Psoas muscle (tissue), 8 donors: ENCODE measurements around the gene RASGRP4. TPM values are rescaled to one million over a fixed set of nuclear protein-coding genes. Genes with fewer than 3 reads are reported as not detected.
A peak's percentile ranks its signal among the peaks of the same experiment; 100 is the strongest.

Source experiments
- ATAC-seq, 4 donors: fragments of 200-7000 bp; cut with Tn5 transposase; one replicate each; pipeline ENCODE4 v1.9.1; 2020; ENCODE audit warnings: moderate library complexity in 3 of 4, mild to moderate bottlenecking in 2 of 4
- DNase-seq, 2 donors: peaks; one replicate each; pipeline ENCODE4 v3.0.0-alpha.2; 2020
- H3K27ac ChIP-seq: fragments of 200-600 bp; one replicate; pipeline ENCODE4 v1.8.0; 2022
- H3K27me3 ChIP-seq, 3 donors: fragments of 200-600 bp in 1 of 3; one replicate each; pipeline versions ENCODE4 v1.6.1 to v1.8.0; 2013 to 2022; ENCODE audit warnings: low read length in 2 of 3, mild to moderate bottlenecking in 2 of 3, moderate library complexity in 1 of 3; ENCODE audit not compliant: insufficient read depth in 3 of 3
- H3K36me3 ChIP-seq, 2 donors: fragments of 200-600 bp in 1 of 2; one replicate each; pipeline versions ENCODE4 v1.6.1 to v1.8.0; 2013 to 2022; ENCODE audit warnings: low read depth in 1 of 2, mild to moderate bottlenecking in 1 of 2, moderate library complexity in 1 of 2; ENCODE audit not compliant: insufficient read depth in 1 of 2
- H3K4me1 ChIP-seq: fragments of 200-600 bp; one replicate; pipeline ENCODE4 v1.8.0; 2022
- H3K4me3 ChIP-seq: fragments of 200-600 bp; one replicate; pipeline ENCODE4 v1.8.0; 2022; ENCODE audit warnings: mild to moderate bottlenecking
- H3K9me3 ChIP-seq: fragments of 200-600 bp; one replicate; pipeline ENCODE4 v1.8.0; 2022
- WGBS, 3 donors: extraction: QIAGEN DNeasy Blood & Tissue Kit; methylation state at CpG; one replicate each; pipeline versions ENCODE4 v1.1.6 to v1.1.7; 2013; 5-methylcytosine and 5-hydroxymethylcytosine counted together
- intact Hi-C, 2 donors: fragments of 100-400 bp; cut with DNase I; formaldehyde crosslinking; loops; one replicate each; pipeline versions ENCODE4 v1.11.0 to v1.14.2; 2022
- polyA plus RNA-seq, 3 donors: library from polyadenylated mRNA; stranded (reverse); fragments of 200-250 nt; gene quantifications; one replicate each; pipeline ENCODE4 v1.2.3, GENCODE V29; 2013
- total RNA-seq, 4 donors: library from RNA; stranded (reverse); fragmentation: NEBNext Ultra II Directional in 2 of 4; extraction: Animal tissue kit (Norgen Biotek cat#: 25700) in 2 of 4; gene quantifications; one replicate each; pipeline versions ENCODE4 v1.2.1 to v1.2.4, GENCODE V29; 2021 to 2023
- TF ChIP-seq, protein P1 (sequence below): fragments of 200-600 bp; IDR thresholded peaks from one replicate; pipeline ENCODE4 v1.8.0; 2022; ENCODE audit warnings: antibody characterized with exemption
- donor health status: healthy with polysubstance abuse.
- donor health status: DM: no; HTN: no; CAD: no; lungs with moderate emphysema.
- donor health status: Bipolar disorder and iron deficiency.
- donor health status: healthy.
- donor health status: DM: yes; HTN: yes; CAD: no.
- donor health status: DM: no; HTN: no; CAD: no.
- donor health status: DM: no; HTN: no; CAD: no.
- donor health status: DM: yes; HTN: yes; CAD: no.

RASGRP4 gene
- total and polyA plus RNA-seq, 7 donors: 0.17 to 2.0 (median 0.44) TPM

DNA sequence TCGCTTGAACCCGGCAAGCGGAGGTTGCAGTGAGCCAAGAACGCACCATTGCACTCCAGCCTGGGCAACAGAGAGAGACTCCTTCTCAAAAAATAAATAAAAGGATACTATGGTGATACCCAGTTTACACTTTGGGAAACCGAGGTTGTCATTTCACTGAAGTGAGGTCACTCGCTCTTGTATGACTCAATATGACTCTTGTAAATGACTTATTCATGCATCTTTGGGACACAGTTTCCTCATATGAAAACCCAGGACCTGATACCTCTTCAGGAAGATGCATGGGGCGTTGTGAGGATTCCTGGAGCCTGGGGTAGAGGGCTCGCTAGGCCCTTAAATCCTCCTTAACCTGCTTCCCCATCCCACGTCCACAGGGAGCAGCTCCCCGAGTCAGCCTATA, 47.2 kb downstream of the RASGRP4 start:
- intact Hi-C loops: no loop called here
- Histone ChIP-seq H3K4me1 (peaks cover 25% of the 10 kb centered on the region), H3K9me3 (no peaks in the 10 kb centered on the region), H3K27me3 (peaks cover 0 to 3% (median 0%) of the 10 kb centered on the region in 3 donors), H3K36me3 (peaks cover 22 to 77% of the 10 kb centered on the region in 2 donors), H3K27ac (no peak overlapping the region), H3K4me3 (no peak overlapping the region)
- TF ChIP-seq, protein P1, sequence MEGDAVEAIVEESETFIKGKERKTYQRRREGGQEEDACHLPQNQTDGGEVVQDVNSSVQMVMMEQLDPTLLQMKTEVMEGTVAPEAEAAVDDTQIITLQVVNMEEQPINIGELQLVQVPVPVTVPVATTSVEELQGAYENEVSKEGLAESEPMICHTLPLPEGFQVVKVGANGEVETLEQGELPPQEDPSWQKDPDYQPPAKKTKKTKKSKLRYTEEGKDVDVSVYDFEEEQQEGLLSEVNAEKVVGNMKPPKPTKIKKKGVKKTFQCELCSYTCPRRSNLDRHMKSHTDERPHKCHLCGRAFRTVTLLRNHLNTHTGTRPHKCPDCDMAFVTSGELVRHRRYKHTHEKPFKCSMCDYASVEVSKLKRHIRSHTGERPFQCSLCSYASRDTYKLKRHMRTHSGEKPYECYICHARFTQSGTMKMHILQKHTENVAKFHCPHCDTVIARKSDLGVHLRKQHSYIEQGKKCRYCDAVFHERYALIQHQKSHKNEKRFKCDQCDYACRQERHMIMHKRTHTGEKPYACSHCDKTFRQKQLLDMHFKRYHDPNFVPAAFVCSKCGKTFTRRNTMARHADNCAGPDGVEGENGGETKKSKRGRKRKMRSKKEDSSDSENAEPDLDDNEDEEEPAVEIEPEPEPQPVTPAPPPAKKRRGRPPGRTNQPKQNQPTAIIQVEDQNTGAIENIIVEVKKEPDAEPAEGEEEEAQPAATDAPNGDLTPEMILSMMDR: no peak
- ATAC-seq (no peak), DNase-seq (no peak)
- 89 to 97% (median 92%) methylated on average over 10 of the region's 10 CpGs for WGBS, 3 donors

DNA sequence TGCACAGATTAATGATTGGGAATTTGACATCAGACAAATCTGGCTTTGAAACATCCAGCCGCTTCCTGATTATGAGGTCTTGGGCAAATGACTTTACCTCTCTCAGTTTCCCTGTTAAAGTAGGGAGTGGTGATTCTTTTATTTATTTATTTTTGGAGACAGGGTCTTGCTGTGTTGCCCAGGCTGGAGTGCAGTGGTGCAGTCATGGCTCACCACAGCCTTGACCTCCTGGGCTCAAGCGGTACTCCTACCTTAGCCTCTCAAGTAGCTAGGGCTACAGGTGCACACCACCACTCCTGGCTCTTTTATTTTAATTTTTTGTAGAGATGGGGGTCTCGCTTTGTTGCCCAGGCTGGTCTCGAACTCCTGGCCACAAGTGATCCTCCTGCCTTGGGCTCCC, 49.0 kb downstream of the RASGRP4 start:
- H3K9me3 ChIP-seq: no peaks in the 10 kb centered on the region
- intact Hi-C loops: no loop called here
- 96 to 98% (median 98%) methylated on average over 4 of the region's 4 CpGs for whole genome bisulfite sequencing, 3 donors
- TF ChIP-seq, protein P1: no peak
- no peak for DNase-seq
- no peak for ATAC-seq
- peak overlapping the region; percentile 94 for H3K4me3 ChIP-seq
- H3K4me1 ChIP-seq: peaks cover 28% of the 10 kb centered on the region
- H3K27me3 ChIP-seq: peaks cover 0 to 3% (median 0%) of the 10 kb centered on the region in 3 donors
- H3K36me3 ChIP-seq: peaks cover 12 to 59% of the 10 kb centered on the region in 2 donors
- H3K27ac ChIP-seq: peak overlapping the region; percentile 99

DNA sequence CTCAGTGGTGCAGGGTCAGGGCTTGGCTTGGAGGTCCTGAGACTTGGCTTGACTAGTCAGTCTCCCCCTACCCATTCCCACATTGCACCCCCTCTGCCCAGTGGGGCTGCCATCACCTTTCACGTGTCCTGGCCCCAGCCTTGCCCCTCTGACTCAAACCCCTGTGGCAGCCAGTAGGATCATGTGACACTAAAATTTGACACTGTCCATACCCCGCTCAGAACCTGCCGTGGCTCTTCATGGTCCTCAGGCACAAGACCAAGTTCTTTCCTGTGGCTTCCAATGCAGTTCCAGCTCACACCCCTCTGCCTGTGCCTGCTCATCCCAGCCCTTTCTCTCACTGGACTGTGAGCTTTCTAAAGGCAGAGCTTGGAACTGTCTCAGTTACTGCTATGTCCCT, 49.4 kb downstream of the RASGRP4 start:
- DNase-seq: peak; percentile 34 to 81

DNA sequence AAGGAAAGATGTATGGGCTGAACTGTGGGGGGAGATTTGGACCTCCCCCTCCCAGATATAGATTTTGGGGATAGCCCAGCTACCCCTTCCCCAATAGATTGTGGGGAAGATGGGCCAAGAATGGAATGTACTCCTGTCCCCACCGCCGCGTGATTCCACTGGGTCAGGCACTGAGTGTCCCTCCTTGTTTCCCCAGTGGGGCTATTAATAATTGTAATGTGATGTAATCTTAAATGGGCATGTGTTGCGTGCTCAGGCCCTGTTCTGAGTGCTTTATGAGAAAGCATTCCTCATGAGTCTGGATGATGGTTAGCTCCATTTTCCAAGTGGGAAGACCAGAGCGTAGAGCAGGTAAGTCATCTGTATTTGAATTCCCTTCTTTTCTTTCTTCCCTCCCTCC, 50.3 kb downstream of the RASGRP4 start:
- Histone ChIP-seq H3K4me3 (peak overlapping the region; percentile 94), H3K9me3 (no peaks in the 10 kb centered on the region), H3K4me1 (peaks cover 28% of the 10 kb centered on the region), H3K27ac (peak overlapping the region; percentile 99), H3K27me3 (no peaks in the 10 kb centered on the region), H3K36me3 (peaks cover 8 to 46% of the 10 kb centered on the region in 2 donors)
- DNase-seq (peak; percentile 63 to 88), ATAC-seq (peak; percentile 62 to 75 (median 69))
- 24 to 41% (median 36%) methylated on average over 5 of the region's 5 CpGs for WGBS, 3 donors
- intact Hi-C loops: no loop called here
- TF ChIP-seq, protein P1: no peak

More for the DNA sequence above, 49.4 kb downstream of the RASGRP4 start:
- H3K4me3 ChIP-seq: peak overlapping the region; percentile 94
- 28 to 39% (median 34%) methylated on average over 3 of the region's 3 CpGs for WGBS, 3 donors
- peak overlapping the region; percentile 99 for H3K27ac ChIP-seq
- no peaks in the 10 kb centered on the region for H3K9me3 ChIP-seq
- peak; percentile 34 to 64 (median 54) for ATAC-seq
- H3K27me3 ChIP-seq: peaks cover 0 to 3% (median 0%) of the 10 kb centered on the region in 3 donors
- H3K36me3 ChIP-seq: peaks cover 11 to 55% of the 10 kb centered on the region in 2 donors
- H3K4me1 ChIP-seq: peaks cover 28% of the 10 kb centered on the region
- TF ChIP-seq, protein P1: no peak
- intact Hi-C loops: no loop called here

DNA sequence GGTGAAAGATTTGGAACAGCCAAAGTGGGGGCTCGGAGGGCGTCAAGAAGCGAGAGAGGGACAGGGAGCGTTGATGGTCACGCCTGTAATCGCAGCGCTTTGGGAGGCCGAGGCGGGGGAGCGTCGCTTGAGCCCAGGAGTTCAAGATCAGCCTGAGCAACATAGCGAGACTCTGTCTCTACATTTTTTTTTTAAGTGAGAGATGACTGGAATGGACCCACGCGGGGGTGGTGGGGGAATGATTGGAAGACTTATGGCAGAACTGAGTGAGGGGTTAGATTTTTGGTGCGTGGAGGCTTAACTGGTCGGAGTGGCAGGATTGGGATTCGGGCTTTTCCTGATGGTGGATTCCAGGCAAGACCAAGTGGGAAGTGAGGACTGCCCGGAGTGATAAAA, 50.9 kb downstream of the RASGRP4 start:
- Histone ChIP-seq H3K9me3 (no peaks in the 10 kb centered on the region), H3K36me3 (peaks cover 8 to 40% of the 10 kb centered on the region in 2 donors), H3K27me3 (no peaks in the 10 kb centered on the region), H3K4me3 (peak overlapping the region; percentile 94), H3K4me1 (peaks cover 28% of the 10 kb centered on the region), H3K27ac (peak overlapping the region; percentile 99)
- no peak for DNase-seq
- 0 to 1% (median 1%) methylated on average over 18 of the region's 18 CpGs for WGBS, 3 donors
- ATAC-seq: peak; percentile 5 to 41 (median 17)
- TF ChIP-seq, protein P1: no peak
- intact Hi-C loops: no loop called here
